ENCODE results near the gene NFKBIE. TPM values are rescaled to one million over a fixed set of nuclear protein-coding genes. Genes with fewer than 3 reads are reported as not detected.

NFKBIE gene
- total and polyA plus RNA-seq, 2 of the 13 experiments (the other 11 are each of a cell fraction or from before 2014, with no cell fraction given): 6.7 to 14.5 TPM

- TF ChIP-seq NRL (CRISPR knock-in tag; IDR thresholded peaks at IDR 0.05; ENCODE audit: borderline replicate concordance) (0 out of 2 replicates have a peak, but pooled peaks have one; percentile 26), ARID4A (CRISPR knock-in tag; IDR thresholded peaks at IDR 0.05; ENCODE audit: borderline replicate concordance) (peak; percentile 59; the same call in 1 of the 2 replicates), ARNT (IDR thresholded peaks at IDR 0.05) (no peak), PRMT3 (CRISPR knock-in tag; IDR thresholded peaks at IDR 0.05; ENCODE audit: borderline replicate concordance, low read depth) (no peak), ZNF317 (CRISPR knock-in tag; IDR thresholded peaks at IDR 0.05) (peak; percentile 59; the same call in 1 of the 2 replicates), ZNF800 (CRISPR knock-in tag; IDR thresholded peaks at IDR 0.05) (0 out of 2 replicates have a peak, but pooled peaks have one; percentile 39), SPEN (CRISPR knock-in tag; IDR thresholded peaks at IDR 0.05; ENCODE audit: low read depth) (peak; percentile 62; the same call in 1 of the 2 replicates), YY1 (IDR thresholded peaks at IDR 0.05; ENCODE audit: insufficient read depth, insufficient replicate concordance, low read depth, low read length) (peak; percentile 19), ZSCAN9 (CRISPR knock-in tag; IDR thresholded peaks at IDR 0.05; ENCODE audit: borderline replicate concordance) (0 out of 2 replicates have a peak, but pooled peaks have one; percentile 29), ZNF772 (CRISPR knock-in tag; IDR thresholded peaks at IDR 0.05) (0 out of 2 replicates have a peak, but pooled peaks have one; percentile 36), SNAI1 (CRISPR knock-in tag; IDR thresholded peaks at IDR 0.05; ENCODE audit: borderline replicate concordance) (no peak), HOXA9 (CRISPR knock-in tag; IDR thresholded peaks at IDR 0.05; ENCODE audit: borderline replicate concordance) (no peak), RARA (CRISPR knock-in tag; IDR thresholded peaks at IDR 0.05) (0 out of 2 replicates have a peak, but pooled peaks have one; percentile 17), ZNF276 (CRISPR knock-in tag; IDR thresholded peaks at IDR 0.05; ENCODE audit: low read depth) (0 out of 2 replicates have a peak, but pooled peaks have one; percentile 27), HMG20B (CRISPR knock-in tag; conservative IDR thresholded peaks at IDR 0.05) (0 out of 2 replicates have a peak, but pooled peaks have one; percentile 24), GFI1 (CRISPR knock-in tag; IDR thresholded peaks at IDR 0.05; ENCODE audit: borderline replicate concordance) (no peak), HNF4A (CRISPR knock-in tag; IDR thresholded peaks at IDR 0.05) (peak; percentile 30; the same call in 1 of the 2 replicates), ARHGAP35 (CRISPR knock-in tag; IDR thresholded peaks at IDR 0.05; ENCODE audit: borderline replicate concordance) (0 out of 2 replicates have a peak, but pooled peaks have one; percentile 26), KDM1A (CRISPR knock-in tag; IDR thresholded peaks at IDR 0.05) (0 out of 2 replicates have a peak, but pooled peaks have one; percentile 36)
Observed at GRCh38 chr6:44221291-44221960, 43.9 kb downstream of the NFKBIE start (continued).

Measured in HepG2 (cell line).